Measurements from ENCODE around the gene DENND6B.

DENND6B gene

DNA sequence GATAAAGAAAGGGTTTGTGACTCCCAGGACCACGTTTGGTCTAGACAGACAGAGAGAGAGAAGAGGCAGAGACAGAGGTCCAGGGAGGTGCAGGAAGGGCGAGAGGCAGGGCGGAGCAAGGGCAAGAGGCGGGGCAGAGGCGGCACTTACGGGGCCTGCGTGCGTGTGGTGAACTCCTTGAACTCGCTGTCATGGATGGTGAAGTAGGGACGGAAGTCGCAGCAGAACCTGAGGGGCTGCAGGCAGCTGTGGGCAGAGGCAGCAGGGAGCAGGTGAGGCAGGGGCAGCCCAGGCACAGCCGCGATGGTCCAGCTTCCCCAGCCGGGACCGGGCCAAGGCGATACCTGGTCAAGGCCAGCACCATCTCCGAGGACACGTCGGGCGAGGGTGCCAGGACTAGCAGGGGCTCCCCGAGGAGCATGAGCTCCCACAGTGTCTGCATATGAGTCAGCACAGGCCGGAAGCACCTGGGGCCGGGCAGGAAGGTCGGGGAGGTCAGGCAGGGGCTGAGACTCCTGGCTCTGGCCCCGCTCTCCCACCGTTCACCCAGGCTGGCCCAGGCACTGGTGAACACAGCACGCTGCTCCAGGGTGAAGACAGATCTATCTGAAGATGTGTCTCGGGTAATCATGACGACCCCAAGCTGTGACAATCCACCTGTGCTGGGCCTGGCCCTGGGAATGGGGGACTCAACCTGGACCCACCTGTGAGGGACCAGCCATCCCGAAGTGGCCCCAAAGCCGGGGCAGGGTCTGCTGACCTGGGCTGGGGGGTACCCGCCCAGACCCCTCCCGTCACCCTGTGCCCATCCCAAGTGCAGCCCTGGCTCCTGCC lies 12.1 kb downstream of the DENND6B start:
- no peak for DNase-seq

DNA sequence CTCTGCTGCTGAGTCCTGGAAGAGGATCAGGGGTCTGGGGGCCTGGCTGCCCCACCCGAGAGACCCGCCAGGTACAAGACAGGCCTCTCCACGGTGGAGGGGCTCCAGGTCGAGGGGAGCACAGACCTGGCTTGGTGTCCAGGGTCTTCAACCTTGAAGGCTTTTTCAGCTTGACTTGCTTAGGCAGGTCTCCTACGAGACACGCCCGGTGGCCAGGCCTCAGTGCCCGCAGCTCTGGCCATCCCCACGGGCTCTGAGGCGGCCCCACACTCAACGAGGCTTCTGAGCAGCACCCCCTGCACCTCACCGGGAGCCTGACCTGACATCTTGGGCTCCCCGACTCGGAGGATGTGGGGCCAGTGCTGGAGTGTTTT lies 12.7 kb downstream of the DENND6B start:
- no peak for DNase-seq

DNA sequence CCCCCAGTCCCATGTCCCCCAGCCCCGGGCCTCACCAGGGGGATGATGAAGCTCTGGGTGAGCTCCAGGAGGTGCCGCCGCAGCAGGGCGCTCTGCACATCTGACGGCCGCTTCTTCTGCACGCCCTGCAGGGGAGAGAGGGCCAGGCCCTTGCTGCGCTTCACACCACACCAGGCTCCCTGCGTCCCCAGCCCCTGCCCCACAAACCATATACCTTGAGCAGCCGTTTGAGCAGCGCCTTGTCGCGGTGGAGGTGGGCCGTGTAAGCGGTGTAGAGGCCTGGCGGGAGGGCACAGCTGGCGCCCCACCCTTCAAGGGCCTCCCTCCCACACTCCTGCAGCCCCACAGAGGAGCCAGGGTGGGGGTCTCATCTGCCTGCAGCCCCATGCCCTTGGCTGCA lies 13.2 kb downstream of the DENND6B start:
- no peak for DNase-seq

DNA sequence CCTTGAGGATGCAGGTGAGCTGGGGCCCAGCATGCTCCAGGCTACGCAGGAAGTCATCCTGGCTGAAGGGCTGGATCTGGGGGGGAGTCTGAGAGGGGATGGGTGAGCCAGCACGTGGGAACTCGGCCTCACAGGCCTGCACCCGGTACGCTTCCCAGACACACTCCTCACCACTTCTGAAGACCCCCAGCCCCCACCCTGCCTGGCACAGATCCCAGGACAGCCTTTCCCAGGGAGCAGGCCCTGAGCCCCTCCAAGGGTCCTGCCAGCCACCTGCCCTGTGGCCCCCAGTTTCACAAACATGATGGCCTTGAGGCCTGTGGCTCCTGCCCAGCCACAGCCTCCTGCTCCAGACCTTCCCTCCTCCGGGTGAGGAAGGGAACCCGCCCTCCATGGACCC lies 13.8 kb downstream of the DENND6B start:
- no peak for DNase-seq

DNA sequence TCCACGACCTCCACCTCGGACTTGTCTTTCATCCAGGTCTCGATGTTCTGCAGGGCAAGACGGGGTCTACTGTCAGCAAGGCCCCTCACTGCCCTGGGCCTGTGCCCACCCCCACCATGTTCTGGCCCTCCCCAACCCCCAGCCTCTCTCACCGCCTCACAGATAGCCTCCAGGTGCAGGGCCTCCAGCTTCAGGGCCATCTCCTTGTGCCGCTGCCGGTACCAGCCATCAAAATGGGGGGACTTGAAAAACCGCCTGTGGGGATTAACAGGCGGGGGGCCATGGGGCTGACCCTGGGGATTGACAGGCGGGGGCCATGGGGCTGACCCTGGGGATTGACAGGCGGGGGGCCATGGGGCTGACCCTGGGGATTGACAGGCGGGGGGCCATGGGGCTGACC lies 14.4 kb downstream of the DENND6B start:
- DNase-seq, result no peak

DNA sequence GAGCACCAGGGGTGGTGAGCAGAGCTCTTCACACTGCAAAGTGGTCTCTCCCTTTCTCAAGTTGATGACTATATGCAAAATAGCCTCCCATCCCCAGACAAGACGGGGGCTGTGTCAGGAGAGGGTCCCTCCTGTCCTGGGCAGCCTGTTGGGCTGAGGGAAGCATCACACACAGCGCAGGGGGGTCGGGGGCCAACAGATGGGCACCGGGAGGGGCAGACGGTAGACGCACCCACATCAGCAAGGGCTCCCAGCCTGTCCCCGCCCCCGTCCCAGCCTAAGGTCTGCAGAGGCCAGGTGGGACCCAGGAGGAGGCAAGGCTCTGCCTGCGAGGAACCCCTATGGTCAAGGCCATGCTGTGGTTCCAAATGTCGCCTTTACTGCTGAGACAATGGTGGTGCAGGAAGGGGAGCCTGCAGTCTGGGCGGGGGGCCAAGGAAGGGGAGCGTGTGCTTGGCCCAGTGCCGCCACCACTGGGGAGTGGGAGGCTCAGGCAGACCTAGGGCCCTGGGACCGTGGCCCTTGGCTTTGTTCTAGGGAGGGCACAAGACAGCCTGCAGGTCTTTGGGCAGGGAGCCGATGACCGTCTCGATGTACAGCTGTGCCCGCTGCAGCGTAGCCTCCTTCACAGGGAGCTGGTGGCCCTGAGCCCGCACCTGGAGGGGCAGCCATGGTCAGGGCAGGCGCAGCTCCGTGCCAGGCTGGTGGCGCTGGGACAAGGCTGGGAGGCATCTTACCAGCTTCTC lies 15.0 kb downstream of the DENND6B start:
- DNase-seq, result no peak

DNA sequence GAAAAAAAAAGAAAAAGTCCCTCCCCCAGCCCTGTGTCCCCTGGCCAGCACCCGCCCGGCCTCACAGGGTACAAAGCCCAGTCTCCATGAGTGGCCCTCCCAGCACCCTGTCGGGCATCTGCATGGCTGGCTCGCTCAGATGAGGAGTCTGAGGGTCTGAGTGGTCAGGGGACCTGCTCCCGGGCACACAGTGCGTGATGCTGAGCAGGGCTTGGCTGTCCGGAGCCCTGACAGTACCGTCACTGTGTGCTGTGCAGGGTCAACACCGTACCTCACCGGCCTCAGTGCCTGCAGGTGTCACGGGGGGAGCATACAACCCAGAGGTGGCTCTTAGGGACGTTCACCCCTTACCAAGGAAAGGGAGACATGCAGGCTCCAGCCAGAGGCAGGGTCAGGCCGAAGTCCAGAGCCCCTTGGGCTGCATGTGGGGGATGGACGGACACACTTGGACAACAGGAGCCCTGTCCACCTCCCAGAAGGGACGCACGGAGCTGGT lies 15.8 kb downstream of the DENND6B start:
- DNase-seq, result no peak

DNA sequence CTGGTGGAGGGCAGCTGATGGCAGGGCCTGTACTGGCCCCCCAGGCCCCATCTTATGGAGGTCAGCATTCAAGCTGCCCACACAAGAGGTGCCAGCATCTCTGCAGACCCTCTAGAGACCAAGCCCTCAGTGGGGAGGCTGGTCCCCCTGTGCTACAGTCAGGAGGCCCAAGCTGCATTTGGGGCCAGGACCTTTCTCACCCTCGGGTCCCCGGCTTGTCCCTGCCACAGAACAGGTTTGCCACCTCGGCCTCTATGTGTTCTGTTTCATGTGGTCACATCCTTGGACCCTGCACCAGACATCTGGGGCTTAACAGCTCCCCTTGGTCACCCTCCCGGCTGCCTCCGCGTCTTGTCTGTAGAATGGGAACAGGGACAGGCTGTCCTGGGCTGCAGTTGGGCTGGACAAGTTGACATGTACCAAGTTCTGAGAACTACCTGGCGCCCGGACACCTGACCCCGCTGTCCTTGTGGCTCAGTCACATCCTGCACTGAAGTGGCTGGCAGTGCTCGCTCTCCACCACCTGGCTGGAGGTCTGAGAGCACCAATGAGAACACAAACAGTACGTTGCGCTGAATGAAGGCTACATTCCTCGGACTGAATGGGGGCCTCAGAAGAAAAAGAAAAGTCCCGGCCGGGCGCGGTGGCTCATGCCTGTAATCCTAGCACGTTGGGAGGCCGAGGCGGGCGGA lies 16.6 kb downstream of the DENND6B start:
- no peak for DNase-seq

DNA sequence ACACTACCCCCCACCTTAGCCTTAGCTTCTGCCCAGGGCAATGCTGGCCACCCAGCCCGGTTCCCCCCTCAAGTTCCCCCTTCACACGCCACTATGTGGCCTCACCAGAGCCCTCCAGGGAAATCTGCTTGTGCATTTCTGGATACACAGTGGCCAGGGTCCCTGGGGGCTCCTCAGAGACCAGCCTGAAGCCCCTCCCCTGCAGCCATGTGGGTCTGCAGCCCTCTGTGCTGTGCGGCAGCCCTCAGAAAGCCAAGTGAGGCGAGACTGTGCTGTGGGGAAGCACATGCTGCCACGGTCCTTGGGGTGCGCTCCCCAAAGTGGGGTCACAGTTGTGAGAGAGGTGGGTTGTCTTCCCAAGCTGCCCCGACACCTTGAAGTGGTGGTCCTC lies 17.2 kb downstream of the DENND6B start:
- DNase-seq, result no peak

DNA sequence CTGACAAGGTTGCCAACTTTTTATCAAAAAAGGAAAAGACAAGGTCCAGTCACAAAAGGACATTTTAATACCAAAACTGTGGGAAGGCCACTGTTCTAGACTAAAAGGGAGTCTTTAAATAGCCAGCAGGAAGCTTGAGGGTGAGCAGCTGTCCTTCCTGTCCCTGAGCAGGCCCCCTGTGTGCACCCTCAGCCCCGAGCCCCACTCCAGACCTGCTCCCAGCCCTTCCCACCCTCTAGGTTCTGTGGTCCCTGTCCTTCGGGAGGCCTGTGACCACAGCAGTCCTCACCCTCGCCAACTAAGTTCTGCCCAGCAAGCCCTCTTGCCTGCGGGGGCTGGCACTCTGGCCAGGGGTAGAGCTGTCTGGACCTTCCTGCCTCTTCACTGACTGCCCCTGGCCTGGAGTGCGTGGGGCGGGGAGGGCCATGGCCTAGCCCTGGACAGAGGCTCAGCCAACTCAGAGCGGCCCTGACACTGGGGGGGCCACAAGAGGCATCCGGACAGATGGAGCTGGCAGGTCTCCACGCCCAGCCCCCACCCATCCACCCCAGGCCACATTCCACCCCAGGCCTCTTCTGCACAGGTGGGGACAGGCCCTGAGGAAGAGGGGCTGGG lies 17.7 kb downstream of the DENND6B start:
- DNase-seq, result no peak

DNA sequence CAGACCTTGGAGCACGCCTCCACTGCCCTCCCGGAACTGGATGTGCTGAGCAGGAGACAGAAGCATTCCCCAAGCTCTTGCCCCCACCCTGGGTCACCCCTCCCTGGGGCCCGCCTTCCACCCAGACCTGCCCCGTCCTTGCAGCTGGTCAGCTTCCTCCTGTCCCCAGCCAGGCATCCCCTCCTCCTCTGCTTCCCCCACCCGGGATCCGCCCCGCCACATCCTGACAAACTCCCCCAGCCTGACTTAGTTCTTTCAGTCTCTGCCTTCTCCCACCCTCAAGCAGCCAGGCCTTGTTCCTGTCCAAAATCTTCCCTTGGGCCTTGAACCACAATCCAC lies 18.2 kb downstream of the DENND6B start:
- DNase-seq, result no peak

DNA sequence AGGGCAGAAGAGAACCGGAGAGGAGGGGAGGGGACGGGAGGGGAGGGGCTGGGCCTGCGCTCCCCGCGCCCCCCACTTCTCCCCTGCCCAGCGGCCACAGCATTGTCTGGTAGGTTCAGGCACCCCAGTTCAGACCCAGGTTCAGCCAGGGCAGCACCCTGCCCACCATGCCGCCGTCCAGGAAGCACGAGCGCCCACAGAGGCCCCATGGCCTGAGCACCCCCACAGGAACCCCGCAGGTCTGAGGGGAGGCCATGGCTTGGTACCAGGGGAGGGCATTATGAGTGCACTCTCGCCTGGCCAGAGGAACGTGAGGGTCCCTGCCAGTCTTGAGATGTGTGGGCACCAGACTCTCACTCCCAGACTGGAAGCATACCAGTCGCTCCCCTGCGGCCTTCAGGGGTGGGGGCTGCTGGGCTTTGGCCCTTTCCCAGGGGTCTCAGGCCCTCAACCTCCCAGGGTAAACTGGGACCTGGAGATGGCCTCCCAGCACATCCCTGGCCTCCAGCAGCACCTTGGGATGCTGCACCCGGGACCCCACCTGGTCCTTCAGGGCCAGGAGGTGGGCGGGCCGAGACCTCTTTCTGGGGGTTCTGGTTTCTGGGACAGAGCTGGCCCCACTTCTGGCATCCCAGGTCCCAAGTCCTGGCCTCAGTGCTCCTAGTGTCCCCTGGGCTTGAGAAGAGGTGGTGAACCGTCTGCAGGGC lies 18.8 kb downstream of the DENND6B start:
- DNase-seq, result no peak

DNA sequence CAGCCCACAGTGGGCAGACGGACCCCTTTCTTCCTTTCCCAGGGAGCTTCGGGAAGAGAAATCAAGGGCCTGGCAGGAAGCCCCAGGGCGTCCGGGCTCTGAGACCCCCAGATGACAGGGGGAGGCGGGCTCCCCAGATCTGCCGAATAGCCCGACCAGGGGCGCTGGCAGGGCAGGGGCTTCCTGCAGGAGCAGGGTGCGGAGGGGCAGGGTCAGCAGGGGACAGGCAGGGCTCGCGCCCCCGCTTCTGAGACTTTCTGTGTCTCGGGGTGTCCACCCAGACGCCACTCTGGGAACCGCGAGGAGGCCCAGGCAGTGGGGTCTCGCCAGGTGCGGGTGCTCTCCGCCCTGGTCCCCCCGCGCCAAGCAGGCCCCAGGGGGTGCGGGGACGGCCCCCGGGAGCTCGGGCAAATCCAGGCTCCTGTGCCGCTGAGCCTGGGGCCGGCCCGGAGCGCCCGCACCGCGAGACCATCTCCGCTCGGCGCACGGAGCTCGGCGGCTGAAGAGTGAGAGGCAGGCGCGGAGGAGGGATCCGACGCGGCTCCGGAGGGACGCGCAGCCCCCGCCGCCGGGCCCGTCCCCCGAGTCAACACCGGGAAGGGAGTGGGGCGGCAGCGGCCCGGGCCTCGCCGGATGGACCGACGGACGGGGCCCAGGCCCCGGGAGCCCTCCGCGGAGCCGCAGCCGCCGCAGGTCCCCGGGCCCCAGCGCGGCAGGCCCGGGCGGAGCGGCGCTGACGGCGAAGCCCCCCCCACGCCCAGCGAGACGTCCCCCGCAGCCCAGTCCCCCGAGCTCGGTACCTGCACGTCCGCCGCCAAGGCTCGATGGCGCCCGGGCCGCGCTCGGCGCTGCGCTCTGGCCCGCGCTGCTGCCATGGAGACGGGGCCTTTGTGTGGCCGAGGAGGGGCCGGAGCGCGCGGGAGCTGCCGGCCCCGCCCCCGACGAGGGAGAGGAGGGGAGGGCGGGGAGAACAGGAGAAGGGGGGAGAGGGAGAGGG lies 19.8 kb downstream of the DENND6B start, which contains the start of gene PLXNB2:
TSS of gene PLXNB2 (minus strand) at position 894 of the 997 bp plus-strand sequence. CDS start 17,062 bp downstream, outside the sequence.
- no peak for DNase-seq

DNA sequence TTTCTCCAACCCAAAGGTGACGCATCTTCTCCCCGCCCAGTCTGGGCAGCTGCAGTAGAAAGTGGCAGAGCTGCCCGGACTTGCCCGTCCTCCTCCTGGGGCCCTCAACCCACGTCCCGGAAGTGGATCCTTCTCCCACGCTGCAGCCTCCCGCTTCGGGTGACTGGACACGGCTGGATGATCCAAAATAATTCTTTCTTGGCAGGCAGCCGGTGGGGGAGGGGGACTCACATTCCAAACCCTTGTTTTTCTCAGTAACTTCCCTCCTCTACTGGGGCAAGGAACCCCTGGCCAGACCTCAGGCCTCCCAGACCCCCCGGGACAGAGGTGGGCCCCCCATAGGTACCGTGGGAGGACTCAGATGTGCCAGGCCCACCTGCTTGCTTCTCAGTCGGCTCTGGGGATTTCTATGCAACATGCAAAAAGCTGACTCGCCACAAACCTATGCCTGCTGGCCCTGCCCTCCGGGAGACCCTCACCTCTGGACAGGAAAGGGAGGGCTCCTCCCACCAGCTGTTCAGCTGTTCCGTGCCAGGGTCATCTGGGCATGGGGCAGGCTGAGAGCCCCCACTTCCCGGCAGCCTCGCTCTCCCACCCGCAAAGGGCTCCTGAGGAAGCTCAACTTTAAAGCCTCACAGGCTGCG lies 20.8 kb downstream of the DENND6B start:
- DNase-seq, result peak; percentile 78

DNA sequence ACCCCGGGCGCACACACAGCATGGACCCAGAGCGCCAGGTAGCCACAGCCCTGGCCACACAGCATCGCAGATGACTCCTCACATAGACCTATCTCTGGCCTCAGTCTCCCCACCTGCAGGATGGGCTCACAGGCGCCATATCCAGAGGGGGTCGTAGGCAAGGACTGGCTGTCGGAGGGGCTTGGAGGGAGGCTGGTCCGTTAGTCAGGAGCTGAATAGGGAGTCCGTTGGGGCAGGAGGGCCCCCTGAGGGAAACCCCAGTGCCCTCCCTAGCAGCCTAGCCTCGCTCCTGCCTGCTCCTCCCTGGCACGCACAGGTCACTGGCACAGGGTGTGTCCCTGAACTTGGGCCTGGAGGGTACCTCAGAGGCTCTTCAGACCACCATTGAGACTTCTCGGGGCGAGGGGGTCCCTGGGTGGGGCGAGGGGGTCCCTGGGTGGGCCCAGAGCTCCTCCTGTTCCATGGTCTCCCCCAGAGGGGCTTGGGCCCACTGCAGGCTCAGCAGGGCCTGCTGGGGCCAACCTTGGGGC lies 21.4 kb downstream of the DENND6B start:
- DNase-seq, result no peak

DNA sequence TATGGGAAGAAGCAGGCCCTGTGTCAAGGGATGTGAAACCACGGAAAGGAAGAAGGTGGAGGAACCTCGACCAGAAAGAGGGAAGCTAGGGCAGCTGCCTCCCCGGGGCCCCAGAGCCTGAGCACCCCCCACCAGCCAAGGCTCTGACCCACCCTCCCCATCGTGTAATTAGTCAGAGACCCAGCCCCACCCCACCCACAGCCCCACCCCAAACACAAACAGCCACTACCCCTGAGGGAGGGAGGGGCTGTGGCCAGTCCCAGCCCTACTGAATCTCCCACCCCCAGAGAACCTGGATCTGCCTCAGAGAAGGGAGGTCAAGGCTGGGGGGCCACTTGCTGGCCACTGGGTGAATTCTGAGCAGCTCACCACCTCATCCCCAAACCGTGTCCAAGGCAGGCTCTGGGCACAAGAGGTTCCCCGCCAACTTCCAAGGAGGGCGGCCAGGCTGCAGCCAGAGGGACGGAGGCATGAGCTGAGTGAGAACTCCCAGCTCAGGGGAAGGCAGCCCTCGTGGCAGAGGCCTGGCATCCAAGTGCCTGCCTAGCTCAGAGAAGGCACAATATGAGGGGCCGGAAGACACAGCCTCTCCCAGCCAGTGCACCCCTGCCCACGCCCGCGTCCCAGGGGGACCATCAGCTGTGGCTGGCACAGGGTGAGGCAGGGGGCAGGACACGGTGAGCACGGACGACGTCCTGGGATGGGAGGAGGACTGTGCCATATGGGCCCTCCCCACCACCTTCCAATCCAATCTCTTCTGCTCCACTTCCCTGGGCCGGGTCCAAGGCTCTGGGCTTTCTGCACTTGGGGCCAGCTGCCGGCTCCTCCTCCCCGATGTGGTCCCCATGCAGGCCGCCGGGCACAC lies 22.1 kb downstream of the DENND6B start:
- peak; percentile 86 for DNase-seq

DNA sequence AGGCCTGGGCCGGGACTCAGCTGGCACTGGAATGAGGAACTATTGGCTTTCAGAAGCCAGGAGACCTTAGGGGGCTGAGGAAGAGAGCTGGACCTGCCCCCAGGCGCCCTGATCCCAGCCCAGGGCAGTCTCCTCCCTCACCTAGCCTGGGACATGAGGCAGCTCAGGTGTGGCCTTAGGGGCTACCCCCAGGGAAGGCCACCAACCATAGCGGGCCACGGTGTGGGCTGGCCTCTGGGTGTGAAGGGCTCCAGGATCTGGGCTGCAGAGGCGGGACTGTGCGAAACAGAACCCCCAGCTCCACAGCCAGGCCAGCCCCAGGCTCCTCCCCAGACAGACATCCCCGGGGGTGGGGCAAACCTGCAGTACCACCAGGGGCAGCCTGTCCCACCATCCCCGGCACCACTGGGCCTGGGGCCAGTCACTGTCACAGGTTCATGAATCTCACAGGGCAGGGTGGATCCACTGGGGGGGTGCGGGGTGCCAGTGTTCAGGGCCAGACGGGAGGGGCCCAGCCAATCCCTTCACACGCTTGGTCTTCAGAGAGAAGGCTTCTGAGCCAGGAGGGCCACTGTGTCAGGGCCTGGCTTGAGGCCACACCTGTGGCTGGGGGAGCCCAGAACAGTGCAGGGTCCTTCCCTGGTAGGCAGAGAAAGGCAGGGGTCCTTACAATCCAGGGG lies 22.8 kb downstream of the DENND6B start:
- DNase-seq, result no peak

DNA sequence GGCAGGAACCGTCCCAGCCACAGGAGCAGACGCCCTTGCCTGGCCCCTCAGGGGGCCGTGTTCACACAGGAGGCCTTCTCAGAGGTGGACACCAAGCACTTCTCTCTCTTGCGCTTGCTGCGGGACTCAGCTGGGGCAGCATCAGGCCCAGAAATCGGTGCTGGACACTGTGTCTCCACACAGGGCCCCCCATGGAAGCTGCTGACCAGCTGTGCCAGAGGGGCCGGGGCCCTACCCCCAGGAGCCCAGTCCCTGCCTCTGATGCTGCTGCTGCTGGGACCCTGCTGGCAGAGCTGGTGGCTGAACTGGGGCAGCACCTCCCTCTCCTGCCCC lies 23.3 kb downstream of the DENND6B start:
- no peak for DNase-seq

DNA sequence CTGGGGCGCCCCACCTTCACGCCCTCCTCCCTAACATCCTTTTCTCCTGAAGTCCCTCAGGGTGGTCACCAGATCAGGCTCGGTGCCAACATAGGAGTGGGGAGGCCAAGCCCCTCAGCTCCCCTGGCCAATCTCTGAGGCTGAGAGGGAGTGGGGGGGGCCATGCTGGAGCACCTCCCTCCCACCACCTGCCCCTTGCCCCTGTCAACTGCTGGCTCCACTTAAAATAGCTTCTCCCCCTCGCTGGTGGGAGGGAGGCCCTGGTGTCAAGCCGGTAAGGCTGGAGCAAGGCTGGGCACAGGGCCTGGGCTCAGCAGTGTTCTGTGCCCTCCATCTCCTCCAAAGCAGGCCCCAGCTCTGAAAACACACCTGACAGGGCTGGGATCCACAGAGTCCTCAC lies 24.2 kb downstream of the DENND6B start:
- DNase-seq, result no peak

Data from DMS 273 treated with DMSO at 0.1 percent for 48 hours (cell line).